GM20431 (cell line): ENCODE measurements around the gene SLC15A1.

ENCODE experiments used
- in situ Hi-C: fragments of 300-500 bp; cut with MseI, MboI; formaldehyde crosslinking; loops from one replicate; pipeline ENCODE4 v1.15.0; 2020; ENCODE audit warnings: low sequenced_read_pairs; ENCODE audit not compliant: unreplicated experiment

The SLC15A1 gene

GRCh38 chr13:98781470-98781869 is 29.0 kb upstream of the SLC15A1 start:
- in situ Hi-C loops = no loop called here

- in situ Hi-C loops = no loop called here
These were observed 28.6 kb upstream of the SLC15A1 start for GRCh38 chr13:98781045-98781444.

- in situ Hi-C loops = no loop called here
These were observed 28.0 kb upstream of the SLC15A1 start for GRCh38 chr13:98780451-98780850.

- in situ Hi-C loops = no loop called here
These were observed 27.2 kb upstream of the SLC15A1 start for GRCh38 chr13:98779695-98780094.

- in situ Hi-C loops = no loop called here
These were observed 26.3 kb upstream of the SLC15A1 start for GRCh38 chr13:98778749-98779148.

GRCh38 chr13:98776644-98777043 is 24.2 kb upstream of the SLC15A1 start:
- in situ Hi-C loops = no loop called here

- in situ Hi-C loops = no loop called here
These were observed 23.5 kb upstream of the SLC15A1 start for GRCh38 chr13:98775844-98776598.

GRCh38 chr13:98775386-98775785 is 22.9 kb upstream of the SLC15A1 start:
- in situ Hi-C loops = no loop called here

- in situ Hi-C loops = no loop called here
These were observed 22.3 kb upstream of the SLC15A1 start for GRCh38 chr13:98774776-98775175.

- in situ Hi-C loops = no loop called here
These were observed 21.4 kb upstream of the SLC15A1 start for GRCh38 chr13:98773921-98774320.

- in situ Hi-C loops = no loop called here
These were observed 20.5 kb upstream of the SLC15A1 start for GRCh38 chr13:98772794-98773452.

- in situ Hi-C loops = no loop called here
These were observed 19.6 kb upstream of the SLC15A1 start for GRCh38 chr13:98771838-98772611.

- in situ Hi-C loops = no loop called here
These were observed 17.3 kb upstream of the SLC15A1 start for GRCh38 chr13:98769736-98770135.

- in situ Hi-C loops = no loop called here
These were observed 16.1 kb upstream of the SLC15A1 start for GRCh38 chr13:98768522-98768921.

GRCh38 chr13:98766697-98767096 is 14.2 kb upstream of the SLC15A1 start:
- in situ Hi-C loops = no loop called here

GRCh38 chr13:98765996-98766519 is 13.6 kb upstream of the SLC15A1 start:
- in situ Hi-C loops = no loop called here

GRCh38 chr13:98761986-98762616 is 9.6 kb upstream of the SLC15A1 start:
- in situ Hi-C loops = no loop called here

- in situ Hi-C loops = no loop called here
These were observed 8.9 kb upstream of the SLC15A1 start for GRCh38 chr13:98761126-98761985.

GRCh38 chr13:98755729-98756128 is 3.3 kb upstream of the SLC15A1 start:
- in situ Hi-C loops = no loop called here
